ENCODE data around the gene RDH16. TPM values are rescaled to one million over a fixed set of nuclear protein-coding genes. Genes with fewer than 3 reads are reported as not detected.
"Not testable (repeated sequence)": the region's sequence is repeated elsewhere in the genome, so short reads cannot be mapped to it uniquely, and the experiment has no call there.

Gene RDH16
- polyA plus RNA-seq, 2 of the 4 experiments (the other 2 are of a cell fraction) = 0.06 to 0.21 TPM

DNA sequence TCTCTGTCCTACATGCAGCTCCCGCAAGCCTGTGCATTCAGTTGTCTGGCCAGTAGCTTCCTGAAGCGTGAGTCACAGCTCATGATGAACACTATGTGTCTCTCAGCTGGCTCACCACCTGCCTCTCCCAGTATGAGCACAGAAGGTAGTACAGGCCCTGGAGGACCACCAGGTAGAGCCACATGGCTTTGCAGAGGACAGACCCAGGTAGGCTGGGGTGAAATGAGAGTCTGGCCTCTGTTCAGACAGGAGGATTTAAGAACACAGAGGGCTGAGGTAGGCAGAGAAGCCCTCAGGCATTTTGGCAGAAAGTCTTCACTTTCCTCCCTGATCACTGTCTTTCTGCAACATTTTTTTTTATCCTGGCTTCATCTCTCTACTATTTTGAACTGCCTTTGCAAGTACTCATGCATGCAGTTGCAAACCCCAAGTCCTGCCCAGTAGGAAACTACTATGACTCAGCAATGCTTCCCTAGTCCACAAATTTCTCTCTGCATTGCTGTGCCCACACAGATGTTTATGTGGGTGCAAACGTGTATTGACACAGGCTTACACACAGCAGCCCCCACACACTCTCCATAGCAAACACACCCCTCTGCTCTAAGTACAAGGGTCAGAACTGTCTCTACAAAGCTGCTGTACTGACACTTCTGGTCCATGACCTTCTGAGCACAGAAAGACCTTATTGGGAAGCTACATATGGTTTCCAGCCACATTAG lies 15.9 kb downstream of the RDH16 start (continued):
- TF ChIP-seq EP300 (IDR thresholded peaks at IDR 0.05) (no peak), MAFK (IDR thresholded peaks at IDR 0.05; ENCODE audit: partially characterized antibody) (peak; percentile 95), REST (IDR thresholded peaks at IDR 0.05) (no peak), KDM1A (IDR thresholded peaks at IDR 0.05; ENCODE audit: low read depth) (no peak), JUN (IDR thresholded peaks at IDR 0.05) (peak; percentile 22 to 53; a peak in 1 of 5 replicates), CHD2 (IDR thresholded peaks at IDR 0.05; ENCODE audit: low read length, partially characterized antibody) (no peak)

DNA sequence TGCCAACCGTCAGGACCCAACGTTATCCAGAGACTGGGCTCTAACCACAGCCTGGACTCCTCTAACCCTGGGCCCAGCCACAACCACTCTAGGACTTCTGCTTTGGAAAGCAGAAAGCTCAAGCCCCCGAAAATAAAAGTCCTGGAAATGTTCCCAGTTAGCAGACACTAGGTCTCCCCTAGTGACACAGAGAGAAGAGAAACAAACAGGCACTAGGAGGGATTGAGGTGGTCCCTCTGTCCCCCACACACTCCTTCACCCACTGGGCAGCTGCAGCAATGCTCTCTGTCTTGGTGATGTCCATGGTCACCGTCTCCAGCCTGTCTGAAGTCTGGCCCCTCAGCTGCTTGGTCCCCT lies 16.5 kb downstream of the RDH16 start:
- ChIA-PET CTCF (interaction anchor here (0.5 kb wide), 1 partner anchor 187 kb away, joined by 3 read pairs; no protein-coding TSS in a partner anchor), POLR2A (interaction anchor here (0.6 kb wide), 1 partner anchor 40 kb away, joined by 3 read pairs; no protein-coding TSS in a partner anchor)
- 9% methylated on average over 1 of the region's 4 CpGs for WGBS (ENCODE audit: missing lambda C conversion rate)
- DNase-seq (ENCODE audit: low read depth in 1 of 2, low spot score in 1 of 2); H3K9me3 ChIP-seq; H3K4me3 ChIP-seq; FAIRE-seq: not testable (repeated sequence)
- peak overlapping the region; percentile 78; the same call in 2 of the 3 replicates for H3K4me2 ChIP-seq
- H3K27ac ChIP-seq = peak overlapping the region; percentile 88 to 89; a peak in 5 of 6 replicates
- ATAC-seq = peak in 1 of 2 experiments; percentile 63; a peak in 4 of 6 replicates
- H3K4me1 ChIP-seq = peaks cover 15% of the 10 kb centered on the region

DNA sequence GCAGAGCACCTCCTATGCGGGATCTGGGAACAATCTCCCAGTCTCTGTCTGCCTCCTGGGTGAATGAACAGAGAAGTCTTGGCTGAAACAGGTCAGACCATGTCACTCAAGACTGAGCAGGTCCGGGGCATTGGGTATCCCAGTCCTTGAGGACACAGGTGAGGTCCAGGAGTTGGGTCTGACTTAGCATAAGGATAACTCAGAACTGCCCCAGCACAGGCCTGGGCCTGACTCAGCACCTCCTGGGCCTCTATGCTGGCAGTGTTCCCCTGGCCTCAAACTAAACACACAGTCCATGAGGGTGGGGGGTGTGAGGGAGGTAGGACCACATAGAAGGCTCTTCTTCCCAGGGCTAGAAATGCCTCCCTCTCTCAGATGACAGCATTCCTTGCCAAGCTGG lies 21.7 kb downstream of the RDH16 start:
- CTCF ChIA-PET = interaction anchor here (1.0 kb wide), 1 partner anchor 11 kb away, joined by 3 read pairs; no protein-coding TSS in a partner anchor
- WGBS (ENCODE audit: missing lambda C conversion rate) = 49% methylated on average over 2 of the region's 2 CpGs

DNA sequence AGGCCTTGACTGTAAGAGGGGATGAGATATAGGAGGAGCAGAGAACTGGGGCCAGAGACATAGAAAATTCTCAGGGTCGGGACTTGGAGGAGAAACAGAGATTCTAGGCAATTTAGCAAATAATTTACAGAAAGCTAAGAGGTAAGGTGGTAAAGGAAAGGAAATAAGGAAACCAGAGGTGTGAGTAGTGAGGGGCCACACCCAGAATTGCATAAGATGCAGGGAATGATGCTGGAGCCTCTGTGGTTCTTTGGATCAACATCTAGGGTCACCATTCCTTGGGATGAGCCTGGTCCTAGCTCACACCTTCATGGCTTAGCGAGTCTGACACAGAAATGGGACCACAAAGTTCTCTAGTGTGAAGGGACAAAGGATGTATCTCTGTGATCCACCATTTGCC lies 22.3 kb downstream of the RDH16 start:
- DNase-seq (ENCODE audit: low read depth in 1 of 2, low spot score in 1 of 2) = no peak
- ChIA-PET CTCF (interaction anchor here (1.4 kb wide), 1 partner anchor 95 kb away, joined by 5 read pairs; no protein-coding TSS in a partner anchor), POLR2A (no interaction called here)
- FAIRE-seq = no peak
- H3K4me2 ChIP-seq = peak overlapping the region; percentile 27; the same call in 2 of the 3 replicates
- no peaks in the 10 kb centered on the region for H3K9me3 ChIP-seq
- 17% methylated on average over 2 of the region's 2 CpGs for WGBS (ENCODE audit: missing lambda C conversion rate)
- TF ChIP-seq ESRRA (IDR thresholded peaks at IDR 0.05; ENCODE audit: borderline replicate concordance, low read length) (no peak), HOXB5 (CRISPR knock-in tag; IDR thresholded peaks at IDR 0.05) (no peak), CEBPB (IDR thresholded peaks at IDR 0.05) (0 out of 4 replicates have a peak, but pooled peaks of 1 of the 2 experiments have one; percentile 10)
- peaks cover 17% of the 10 kb centered on the region for H3K4me1 ChIP-seq
- peak overlapping the region; percentile 24 to 30; a peak in 2 of 6 replicates for H3K27ac ChIP-seq
- no peak for ATAC-seq
- no peak overlapping the region for H3K4me3 ChIP-seq

More for the DNA sequence above, 21.7 kb downstream of the RDH16 start:
- Histone ChIP-seq H3K4me1 (peaks cover 17% of the 10 kb centered on the region), H3K9me3 (no peaks in the 10 kb centered on the region), H3K27ac (no peak overlapping the region), H3K4me2 (no peak overlapping the region), H3K4me3 (no peak overlapping the region)
- DNase-seq (ENCODE audit: low read depth in 1 of 2, low spot score in 1 of 2) = no peak
- TF ChIP-seq POLR2A (IDR thresholded peaks at IDR 0.05; ENCODE audit: low read length) (no peak), KDM5A (IDR thresholded peaks at IDR 0.05) (no peak), RARB (CRISPR knock-in tag; IDR thresholded peaks at IDR 0.05) (no peak), POLR2AphosphoS2 (conservative IDR thresholded peaks at IDR 0.05; ENCODE audit: low read length) (no peak), NFE2L2 (conservative IDR thresholded peaks at IDR 0.05; ENCODE audit: low read length) (no peak), MAZ (IDR thresholded peaks at IDR 0.05; ENCODE audit: borderline replicate concordance, low read depth, low read length) (no peak), ESRRA (IDR thresholded peaks at IDR 0.05; ENCODE audit: borderline replicate concordance, low read length) (no peak), MAFK (IDR thresholded peaks at IDR 0.05; ENCODE audit: partially characterized antibody) (no peak), ZC3H11A (IDR thresholded peaks at IDR 0.05) (no peak), TFCP2L1 (CRISPR knock-in tag; IDR thresholded peaks at IDR 0.05) (no peak), RAD21 (conservative IDR thresholded peaks at IDR 0.05 in 1 of 2, IDR thresholded peaks at IDR 0.05 in 1 of 2) (no peak), CBX2 (IDR thresholded peaks at IDR 0.05; ENCODE audit: borderline replicate concordance, low read depth) (no peak), ZSCAN20 (CRISPR knock-in tag; IDR thresholded peaks at IDR 0.05) (no peak), EP300 (IDR thresholded peaks at IDR 0.05) (no peak)
- TF ChIP-seq, protein P1, sequence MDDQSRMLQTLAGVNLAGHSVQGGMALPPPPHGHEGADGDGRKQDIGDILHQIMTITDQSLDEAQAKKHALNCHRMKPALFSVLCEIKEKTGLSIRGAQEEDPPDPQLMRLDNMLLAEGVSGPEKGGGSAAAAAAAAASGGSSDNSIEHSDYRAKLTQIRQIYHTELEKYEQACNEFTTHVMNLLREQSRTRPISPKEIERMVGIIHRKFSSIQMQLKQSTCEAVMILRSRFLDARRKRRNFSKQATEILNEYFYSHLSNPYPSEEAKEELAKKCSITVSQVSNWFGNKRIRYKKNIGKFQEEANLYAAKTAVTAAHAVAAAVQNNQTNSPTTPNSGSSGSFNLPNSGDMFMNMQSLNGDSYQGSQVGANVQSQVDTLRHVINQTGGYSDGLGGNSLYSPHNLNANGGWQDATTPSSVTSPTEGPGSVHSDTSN (IDR thresholded peaks at IDR 0.05) = no peak
- ATAC-seq = no peak; a peak in 1 of 6 replicates
- POLR2A ChIA-PET = no interaction called here
- no peak for FAIRE-seq

Data from A549 (cell line).